CD4-positive, alpha-beta T cell treated with Interferon gamma for 1 hour (primary cell): ENCODE data around the gene ST7.

Source experiments
- DNase-seq: peaks from one replicate; pipeline ENCODE4 v3.0.0-alpha.2; 2020

Gene ST7

GRCh38 chr7:117069379-117069778 is 116.1 kb downstream of the ST7 start:
- DNase-seq, result no peak

- DNase-seq, result no peak
These were observed 118.2 kb downstream of the ST7 start for GRCh38 chr7:117071551-117071950.

DNA sequence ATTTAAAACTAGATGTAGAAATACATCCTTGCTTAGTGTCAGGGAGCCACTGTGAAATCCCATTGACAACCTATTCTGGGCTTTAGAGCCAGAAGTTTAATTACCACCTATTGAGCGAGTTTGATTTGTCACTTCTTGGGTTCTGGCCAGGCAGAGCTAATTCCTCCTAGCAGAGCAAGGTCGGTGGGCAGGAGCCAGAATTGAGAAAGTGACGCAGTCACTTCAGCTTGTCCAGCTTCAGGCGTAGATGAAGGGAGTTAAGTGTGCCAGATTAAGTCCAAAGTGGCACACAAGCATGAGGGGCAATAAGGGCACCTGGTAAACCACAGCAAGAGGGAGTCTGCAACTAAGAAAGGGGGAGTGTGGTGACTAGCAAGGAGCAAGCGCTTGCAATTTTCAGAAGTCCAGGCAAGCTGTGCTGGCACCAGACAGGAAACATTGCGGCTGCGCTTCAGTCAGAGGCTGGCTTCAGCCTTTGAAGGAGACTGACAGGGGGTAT is 119.4 kb downstream of the ST7 start:
- peak; percentile 2 for DNase-seq

DNA sequence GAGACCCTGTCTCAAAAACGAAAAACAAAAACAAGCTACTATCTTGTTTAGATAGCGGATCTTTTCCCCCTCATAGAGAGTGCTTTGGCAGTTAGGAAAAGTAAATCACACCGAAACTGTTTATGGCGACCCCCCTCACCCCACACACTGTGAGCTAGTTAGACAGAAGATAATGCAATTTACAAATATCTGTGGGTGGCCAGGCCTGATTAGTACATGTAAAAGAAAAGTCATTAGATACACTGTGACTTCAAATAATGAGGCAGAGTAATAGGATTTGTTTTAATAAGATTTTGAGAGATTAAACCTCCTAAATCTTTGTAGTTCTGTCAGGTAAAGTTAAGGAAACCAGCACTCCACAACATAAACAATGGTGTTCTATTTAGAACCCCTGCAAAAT is 121.1 kb downstream of the ST7 start:
- DNase-seq, result no peak

DNA sequence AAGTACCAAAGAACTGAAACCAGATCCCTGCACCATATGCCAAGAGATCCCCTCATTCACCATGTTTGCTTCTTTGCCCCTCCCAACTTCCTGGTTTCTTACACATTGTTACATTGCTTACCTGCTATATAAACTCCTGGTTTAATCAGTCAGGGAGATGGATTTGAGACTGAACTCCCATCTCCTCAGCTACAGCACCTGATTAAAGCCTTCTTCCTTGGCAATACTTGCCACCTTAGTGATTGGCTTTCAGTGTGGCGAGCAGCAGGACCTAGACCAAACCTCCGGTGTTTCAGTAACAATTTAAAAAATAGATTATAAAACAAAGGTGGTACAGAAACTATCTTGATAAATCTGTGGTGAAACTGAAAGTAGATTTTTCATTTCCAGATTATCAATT is 122.6 kb downstream of the ST7 start:
- DNase-seq, result no peak

GRCh38 chr7:117076426-117076943 is 123.2 kb downstream of the ST7 start:
- no peak for DNase-seq

- no peak for DNase-seq
These were observed 124.4 kb downstream of the ST7 start for GRCh38 chr7:117077658-117078057.

GRCh38 chr7:117082647-117083046 is 129.3 kb downstream of the ST7 start:
- no peak for DNase-seq

GRCh38 chr7:117083648-117084047 is 130.3 kb downstream of the ST7 start:
- DNase-seq, result no peak

GRCh38 chr7:117084286-117084685 is 131.0 kb downstream of the ST7 start:
- DNase-seq, result no peak

DNA sequence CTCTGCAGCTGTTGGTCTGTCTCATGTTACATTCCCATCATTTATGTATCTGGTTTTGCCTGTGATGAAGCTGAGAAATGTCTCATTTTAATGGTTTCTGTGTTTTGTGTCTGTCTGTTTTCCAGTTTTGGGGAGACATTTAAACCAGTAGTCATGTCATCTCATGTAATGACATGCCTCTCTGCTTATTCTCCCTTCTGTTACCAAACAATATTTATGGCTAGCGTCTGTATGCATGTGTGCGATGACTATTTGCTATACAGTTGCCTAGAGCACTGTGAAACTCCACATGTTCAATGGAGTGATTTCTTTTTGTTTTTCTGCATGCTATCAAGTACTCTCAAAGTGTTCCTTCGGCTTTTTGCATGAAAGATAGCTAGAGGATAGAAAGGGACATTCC is 132.0 kb downstream of the ST7 start:
- DNase-seq, result no peak

DNA sequence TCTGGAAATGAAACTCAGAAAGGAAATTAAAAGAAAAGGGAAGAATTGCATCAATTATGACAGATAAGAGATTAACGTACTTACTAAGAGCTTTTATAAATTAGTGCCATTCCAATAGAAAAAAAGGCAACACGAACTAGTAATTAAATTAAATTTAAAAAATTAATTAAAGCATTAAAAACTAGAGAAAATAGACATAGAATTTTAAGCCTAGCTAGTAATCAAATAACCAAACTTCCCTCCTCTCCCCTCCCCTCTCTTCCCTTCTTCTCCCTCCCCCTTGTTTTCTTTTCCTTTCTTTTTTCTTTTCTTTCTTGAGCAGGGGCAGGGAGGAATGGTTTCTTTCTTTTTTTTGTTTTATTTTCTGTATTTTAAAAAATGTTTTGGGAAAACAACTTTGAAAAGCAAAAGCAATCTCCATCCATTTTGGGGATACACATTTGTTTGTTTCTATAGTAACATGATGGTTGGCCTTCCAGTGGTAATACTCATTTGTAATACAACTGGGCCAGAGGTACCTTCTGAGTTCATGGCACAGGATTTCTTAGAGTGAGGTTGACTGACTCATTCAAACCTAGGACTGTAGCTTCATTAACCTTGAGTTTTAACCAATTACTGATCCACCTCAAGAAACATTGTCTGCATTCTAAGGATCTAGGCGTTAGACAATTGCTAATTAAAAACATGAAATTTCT is 132.6 kb downstream of the ST7 start:
- DNase-seq, result no peak

- DNase-seq, result no peak
These were observed 133.5 kb downstream of the ST7 start for GRCh38 chr7:117086788-117087187.

- DNase-seq, result no peak
These were observed 134.5 kb downstream of the ST7 start for GRCh38 chr7:117087639-117088396.

- DNase-seq, result no peak
These were observed 135.4 kb downstream of the ST7 start for GRCh38 chr7:117088623-117089194.

GRCh38 chr7:117090791-117091190 is 137.5 kb downstream of the ST7 start:
- DNase-seq, result no peak

GRCh38 chr7:117091721-117092120 is 138.4 kb downstream of the ST7 start:
- DNase-seq, result no peak

DNA sequence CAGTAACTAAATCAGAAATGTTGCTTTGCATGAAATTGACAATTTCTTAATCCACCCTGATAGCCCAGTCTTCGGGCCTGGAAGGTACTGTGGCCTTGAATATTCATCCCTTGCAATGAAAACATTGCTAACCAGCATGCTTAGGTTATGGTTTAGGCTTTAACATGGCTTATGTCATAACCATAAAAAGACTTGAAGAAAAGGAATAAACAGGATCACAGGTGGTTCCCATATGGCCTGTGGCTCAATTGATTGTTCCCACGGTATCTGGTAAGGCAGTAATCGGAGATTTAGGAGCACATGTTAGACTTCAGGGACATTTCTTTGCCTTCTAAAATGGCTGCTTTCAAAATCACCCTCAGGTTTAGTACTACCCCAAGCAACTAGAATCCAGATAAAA is 139.5 kb downstream of the ST7 start:
- DNase-seq, result no peak

GRCh38 chr7:117094457-117094856 is 141.2 kb downstream of the ST7 start:
- DNase-seq, result no peak

DNA sequence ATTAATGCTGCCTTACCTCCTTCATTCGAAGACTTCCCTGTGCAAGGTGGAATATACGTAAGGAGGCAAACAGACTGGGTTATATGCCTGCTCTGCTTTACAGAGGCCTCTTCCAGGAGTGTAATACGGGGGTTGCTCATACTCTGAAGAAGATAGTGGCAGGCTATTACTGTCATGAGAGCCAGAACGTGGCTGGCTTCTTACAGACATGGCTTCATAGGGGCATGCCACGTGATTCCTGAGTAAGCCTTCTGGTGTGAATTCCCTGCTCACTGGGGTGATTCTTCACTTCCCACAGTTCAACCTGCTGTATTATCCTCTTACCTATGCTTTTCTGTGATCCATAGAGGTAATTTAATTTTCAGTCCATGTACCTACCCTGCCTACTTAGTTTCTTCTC is 141.8 kb downstream of the ST7 start:
- DNase-seq, result no peak

DNA sequence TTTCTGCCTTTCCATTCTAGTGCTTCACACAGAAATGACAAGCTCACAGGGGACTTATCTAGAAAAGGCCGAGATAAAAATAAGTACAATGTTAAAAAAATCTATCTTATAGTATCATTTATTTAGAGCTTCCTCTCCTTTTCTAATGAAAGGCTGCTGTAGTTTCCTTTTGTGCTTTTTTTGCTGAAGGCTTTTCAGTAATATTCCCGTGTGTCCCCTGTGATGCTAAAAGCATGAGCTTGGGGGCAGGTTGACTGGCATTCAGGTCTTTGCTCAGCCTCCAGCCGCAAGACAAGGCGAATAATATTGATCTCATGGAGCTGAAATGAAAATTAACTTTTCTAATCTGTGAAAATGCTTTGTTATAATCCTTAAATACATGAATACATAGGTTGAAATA is 143.0 kb downstream of the ST7 start:
- DNase-seq, result no peak

- no peak for DNase-seq
These were observed 143.6 kb downstream of the ST7 start for GRCh38 chr7:117096942-117097341.

DNA sequence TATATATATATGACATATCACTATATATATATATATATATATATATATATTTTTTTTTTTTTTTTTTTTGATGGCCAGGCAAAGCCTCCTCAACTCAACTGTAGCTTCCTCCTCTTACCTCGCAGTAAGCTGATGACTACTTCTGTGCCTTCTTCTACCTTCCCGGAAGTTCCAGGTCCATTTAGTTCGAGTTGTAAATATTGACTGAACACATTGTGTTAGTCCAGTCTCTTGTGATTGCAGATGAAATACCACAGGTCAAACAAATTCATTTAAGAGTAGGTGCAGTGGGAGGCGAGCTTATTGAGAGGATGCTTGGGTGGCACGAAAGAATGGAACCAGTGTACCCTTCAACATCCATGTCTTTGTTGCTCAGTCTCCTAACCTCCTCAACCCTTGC is 144.6 kb downstream of the ST7 start:
- DNase-seq, result no peak

- DNase-seq, result no peak
These were observed 145.2 kb downstream of the ST7 start for GRCh38 chr7:117098457-117098856.
